DND-41 (cell line): ENCODE data around the gene SULT1E1.
"Not testable (repeated sequence)": the region's sequence is repeated elsewhere in the genome, so short reads cannot be mapped to it uniquely, and the experiment has no call there.

Experiments
- ATAC-seq: fragments of 200-7000 bp; cut with Tn5 transposase; 3 replicates; pipeline ENCODE4 v1.9.1; 2021; ENCODE audit warnings: low read depth; ENCODE audit not compliant: insufficient read depth
- DNase-seq: peaks from one replicate; pipeline ENCODE4 v3.0.0-alpha.2; 2020
- H2AFZ ChIP-seq: 2 replicates; pipeline ENCODE4 v1.6.0; 2012; ENCODE audit warnings: low read depth, low read length
- H3K27ac ChIP-seq: 2 replicates; pipeline ENCODE4 v1.5.1; 2012; ENCODE audit warnings: low read length, inconsistent platforms
- H3K27me3 ChIP-seq: fragments of 200-600 bp; sonication (generic); 2 replicates; pipeline ENCODE4 v1.6.0; 2012; ENCODE audit warnings: low read length, mild to moderate bottlenecking, inconsistent platforms; ENCODE audit not compliant: insufficient read depth, poor library complexity
- H3K36me3 ChIP-seq: 2 replicates; pipeline ENCODE4 v1.5.1; 2012; ENCODE audit warnings: low read length, inconsistent platforms; ENCODE audit not compliant: insufficient read depth
- H3K4me1 ChIP-seq: 2 replicates; pipeline ENCODE4 v1.5.1; 2012; ENCODE audit warnings: mild to moderate bottlenecking, low read length; ENCODE audit not compliant: insufficient read depth
- H3K4me2 ChIP-seq: 2 replicates; pipeline ENCODE4 v1.6.0; 2012; ENCODE audit warnings: mild to moderate bottlenecking, moderate library complexity, low read length, inconsistent platforms; ENCODE audit not compliant: insufficient read depth
- H3K4me3 ChIP-seq, 2 experiments: fragments of 200-600 bp in 1 of 2; shearing (Covaris generic) in 1 of 2; 2 replicates each; pipeline ENCODE4 v1.5.1; 2012 to 2016; ENCODE audit warnings: inconsistent platforms in 2 of 2, low read length in 2 of 2, mild to moderate bottlenecking in 2 of 2, low read depth in 1 of 2, moderate library complexity in 1 of 2
- H3K79me2 ChIP-seq: 2 replicates; pipeline ENCODE4 v1.6.0; 2012; ENCODE audit warnings: low read length, inconsistent platforms; ENCODE audit not compliant: insufficient read depth
- H3K9ac ChIP-seq: 2 replicates; pipeline ENCODE4 v1.6.0; 2012; ENCODE audit warnings: low read depth, mild to moderate bottlenecking, inconsistent platforms, low read length, moderate library complexity
- H3K9me3 ChIP-seq: 2 replicates; pipeline ENCODE4 v1.5.1; 2012; ENCODE audit warnings: low read length, moderate library complexity, mild to moderate bottlenecking, inconsistent platforms; ENCODE audit not compliant: insufficient read depth, severe bottlenecking
- H4K20me1 ChIP-seq: 2 replicates; pipeline ENCODE4 v1.6.0; 2012; ENCODE audit warnings: low read length; ENCODE audit not compliant: insufficient read depth
- EZH2 ChIP-seq: IDR thresholded peaks from 3 replicates; pipeline ENCODE4 v1.6.1; 2012; ENCODE audit warnings: borderline replicate concordance, low read depth, mild to moderate bottlenecking, moderate library complexity, low read length, inconsistent platforms; ENCODE audit not compliant: severe bottlenecking
- TF ChIP-seq, protein P1 (sequence below): IDR thresholded peaks from 2 replicates; pipeline ENCODE4 v1.5.1; 2012; ENCODE audit warnings: borderline replicate concordance, low read length, moderate library complexity, mild to moderate bottlenecking; ENCODE audit not compliant: poor library complexity, severe bottlenecking; ENCODE audit errors: extremely low read depth

The SULT1E1 gene

GRCh38 chr4:69830192-69830559 is 29.8 kb downstream of the SULT1E1 start:
- no peak overlapping the region for H3K4me2 ChIP-seq
- no peaks in the 10 kb centered on the region for H3K9me3 ChIP-seq
- no peaks in the 10 kb centered on the region for H3K36me3 ChIP-seq
- no peak for DNase-seq
- H3K9ac ChIP-seq: no peak overlapping the region
- H4K20me1 ChIP-seq: no peaks in the 10 kb centered on the region
- no peak overlapping the region for H3K4me3 ChIP-seq
- no peak overlapping the region for H3K27ac ChIP-seq
- TF ChIP-seq EZH2: no peak
- TF ChIP-seq, protein P1, sequence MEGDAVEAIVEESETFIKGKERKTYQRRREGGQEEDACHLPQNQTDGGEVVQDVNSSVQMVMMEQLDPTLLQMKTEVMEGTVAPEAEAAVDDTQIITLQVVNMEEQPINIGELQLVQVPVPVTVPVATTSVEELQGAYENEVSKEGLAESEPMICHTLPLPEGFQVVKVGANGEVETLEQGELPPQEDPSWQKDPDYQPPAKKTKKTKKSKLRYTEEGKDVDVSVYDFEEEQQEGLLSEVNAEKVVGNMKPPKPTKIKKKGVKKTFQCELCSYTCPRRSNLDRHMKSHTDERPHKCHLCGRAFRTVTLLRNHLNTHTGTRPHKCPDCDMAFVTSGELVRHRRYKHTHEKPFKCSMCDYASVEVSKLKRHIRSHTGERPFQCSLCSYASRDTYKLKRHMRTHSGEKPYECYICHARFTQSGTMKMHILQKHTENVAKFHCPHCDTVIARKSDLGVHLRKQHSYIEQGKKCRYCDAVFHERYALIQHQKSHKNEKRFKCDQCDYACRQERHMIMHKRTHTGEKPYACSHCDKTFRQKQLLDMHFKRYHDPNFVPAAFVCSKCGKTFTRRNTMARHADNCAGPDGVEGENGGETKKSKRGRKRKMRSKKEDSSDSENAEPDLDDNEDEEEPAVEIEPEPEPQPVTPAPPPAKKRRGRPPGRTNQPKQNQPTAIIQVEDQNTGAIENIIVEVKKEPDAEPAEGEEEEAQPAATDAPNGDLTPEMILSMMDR: no peak
- no peaks in the 10 kb centered on the region for H3K79me2 ChIP-seq
- ATAC-seq: no peak
- no peak overlapping the region for H2AFZ ChIP-seq
- H3K4me1 ChIP-seq: no peaks in the 10 kb centered on the region
- H3K27me3 ChIP-seq: peaks cover 7% of the 10 kb centered on the region

DNA sequence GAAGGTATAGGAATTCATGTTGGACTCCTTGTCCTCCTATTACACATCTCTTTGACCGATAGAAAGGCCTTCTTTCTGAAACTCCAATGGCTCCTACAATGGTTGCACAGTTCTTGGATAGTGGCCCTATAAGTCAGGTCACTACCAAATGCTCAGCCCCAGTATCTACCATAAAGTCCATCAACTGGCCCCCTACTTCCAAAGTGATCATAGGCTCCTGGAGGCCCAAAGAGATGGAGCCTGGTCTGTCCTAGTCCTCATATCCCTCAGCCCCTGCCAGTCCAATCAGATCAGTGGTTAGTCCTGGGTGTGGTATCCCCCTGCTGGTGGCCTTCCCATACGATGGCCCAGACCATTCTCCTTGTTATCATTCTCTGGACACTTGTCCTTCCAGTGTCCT is 30.3 kb downstream of the SULT1E1 start:
- Histone ChIP-seq H3K9ac (no peak overlapping the region), H3K9me3 (no peaks in the 10 kb centered on the region), H3K27me3 (peaks cover 7% of the 10 kb centered on the region), H3K36me3 (no peaks in the 10 kb centered on the region), H3K4me1 (no peaks in the 10 kb centered on the region), H4K20me1 (no peaks in the 10 kb centered on the region), H3K79me2 (no peaks in the 10 kb centered on the region), H3K4me2 (no peak overlapping the region), H3K4me3 (no peak overlapping the region), H2AFZ (no peak overlapping the region), H3K27ac (no peak overlapping the region)
- TF ChIP-seq, protein P1: no peak
- TF ChIP-seq EZH2: no peak
- ATAC-seq: no peak
- DNase-seq: no peak

DNA sequence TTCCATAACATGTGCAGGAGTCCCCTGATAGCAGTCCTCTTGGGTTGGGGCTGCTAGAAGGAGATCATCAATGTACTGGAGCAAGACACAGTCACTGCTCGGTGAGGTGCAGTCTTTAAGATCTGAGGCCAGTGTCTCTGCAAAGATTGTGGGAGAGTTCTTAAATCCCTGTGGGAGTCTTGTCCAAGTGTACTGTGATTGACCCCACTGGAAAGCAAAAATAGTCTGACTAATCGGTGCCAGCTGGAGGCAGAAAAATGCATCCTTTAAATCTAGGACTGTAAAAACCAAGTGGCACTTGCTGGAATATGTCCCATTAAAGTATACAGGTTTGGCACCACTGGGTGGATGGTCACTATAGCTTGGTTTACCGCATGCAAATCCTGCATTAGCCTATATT is 31.1 kb downstream of the SULT1E1 start:
- H2AFZ ChIP-seq: no peak overlapping the region
- H3K27me3 ChIP-seq: peaks cover 7% of the 10 kb centered on the region
- no peaks in the 10 kb centered on the region for H3K9me3 ChIP-seq
- no peaks in the 10 kb centered on the region for H4K20me1 ChIP-seq
- no peak overlapping the region for H3K4me2 ChIP-seq
- DNase-seq: no peak
- ATAC-seq: no peak
- no peaks in the 10 kb centered on the region for H3K4me1 ChIP-seq
- no peak overlapping the region for H3K9ac ChIP-seq
- no peaks in the 10 kb centered on the region for H3K36me3 ChIP-seq
- no peak overlapping the region for H3K27ac ChIP-seq
- TF ChIP-seq EZH2: no peak
- H3K4me3 ChIP-seq: no peak overlapping the region
- H3K79me2 ChIP-seq: no peaks in the 10 kb centered on the region

DNA sequence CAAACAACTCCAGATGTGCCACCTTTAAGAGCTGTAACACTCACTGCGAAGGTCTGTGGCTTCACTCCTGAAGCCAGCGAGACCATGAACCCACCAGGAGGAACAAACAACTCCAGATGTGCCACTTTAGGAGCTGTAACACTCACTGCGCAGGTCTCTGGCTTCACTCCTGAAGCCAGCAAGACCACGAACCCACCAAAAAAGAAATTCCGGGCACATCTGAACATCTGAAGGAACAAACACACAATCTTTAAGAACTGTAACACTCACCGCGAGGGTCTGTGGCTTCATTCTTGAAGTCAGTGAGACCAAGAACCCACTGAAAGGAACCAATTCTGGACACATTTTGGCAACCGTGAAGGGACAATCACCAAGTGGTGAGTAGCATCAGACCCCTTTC is 34.9 kb downstream of the SULT1E1 start:
- H3K4me1 ChIP-seq, H3K9me3 ChIP-seq, H3K9ac ChIP-seq, H3K27me3 ChIP-seq, ATAC-seq, H3K27ac ChIP-seq, H3K4me3 ChIP-seq, H3K79me2 ChIP-seq, H3K4me2 ChIP-seq, DNase-seq, H3K36me3 ChIP-seq, H4K20me1 ChIP-seq, H2AFZ ChIP-seq: not testable (repeated sequence)
